ENCODE data around the gene NAAA.
"Not testable (repeated sequence)": the region's sequence is repeated elsewhere in the genome, so short reads cannot be mapped to it uniquely, and the experiment has no call there.

NAAA gene

GRCh38 chr4:75968084-75968483 is 27.3 kb upstream of the NAAA start (continued):
- TF ChIP-seq ZNF70 (CRISPR knock-in tag; IDR thresholded peaks at IDR 0.05) (no peak), TOX (CRISPR knock-in tag; IDR thresholded peaks at IDR 0.05; ENCODE audit: borderline replicate concordance) (no peak)

GRCh38 chr4:75963558-75963957 is 22.7 kb upstream of the NAAA start:
- no peak for ATAC-seq
- TF ChIP-seq ZFP30 (CRISPR knock-in tag; IDR thresholded peaks at IDR 0.05) (no peak), POU6F1 (CRISPR knock-in tag; IDR thresholded peaks at IDR 0.05; ENCODE audit: borderline replicate concordance, low read depth) (no peak), TOX (CRISPR knock-in tag; IDR thresholded peaks at IDR 0.05; ENCODE audit: borderline replicate concordance) (no peak), ZNF565 (CRISPR knock-in tag; conservative IDR thresholded peaks at IDR 0.05; ENCODE audit: low read depth) (no peak), TSHZ2 (CRISPR knock-in tag; IDR thresholded peaks at IDR 0.05) (no peak), SNAI2 (CRISPR knock-in tag; IDR thresholded peaks at IDR 0.05) (no peak), ARNTL (CRISPR knock-in tag; IDR thresholded peaks at IDR 0.05; ENCODE audit: borderline replicate concordance, low read depth) (no peak)

GRCh38 chr4:75962072-75962471 is 21.3 kb upstream of the NAAA start:
- TF ChIP-seq ZNF8 (CRISPR knock-in tag; IDR thresholded peaks at IDR 0.05), result peak; percentile 85
- not testable (repeated sequence) for ATAC-seq

GRCh38 chr4:75958546-75958945 is 17.7 kb upstream of the NAAA start:
- ATAC-seq, result not testable (repeated sequence)

- ATAC-seq, result not testable (repeated sequence)
These were observed 14.0 kb upstream of the NAAA start for GRCh38 chr4:75954811-75955210.

GRCh38 chr4:75953509-75953908 is 12.7 kb upstream of the NAAA start:
- ATAC-seq, result no peak
- no peak for TF ChIP-seq PPARA (CRISPR knock-in tag; IDR thresholded peaks at IDR 0.05; ENCODE audit: borderline replicate concordance)
- TF ChIP-seq CREB5 (CRISPR knock-in tag; IDR thresholded peaks at IDR 0.05; ENCODE audit: low read depth), result no peak
- no peak for TF ChIP-seq ARNTL (CRISPR knock-in tag; IDR thresholded peaks at IDR 0.05; ENCODE audit: borderline replicate concordance, low read depth)
- no peak for TF ChIP-seq OSR1 (CRISPR knock-in tag; IDR thresholded peaks at IDR 0.05)
- TF ChIP-seq RARB (CRISPR knock-in tag; IDR thresholded peaks at IDR 0.05), result no peak
- no peak for TF ChIP-seq ZNF8 (CRISPR knock-in tag; IDR thresholded peaks at IDR 0.05)
- no peak for TF ChIP-seq TOX (CRISPR knock-in tag; IDR thresholded peaks at IDR 0.05; ENCODE audit: borderline replicate concordance)
- no peak for TF ChIP-seq ZNF70 (CRISPR knock-in tag; IDR thresholded peaks at IDR 0.05)
- TF ChIP-seq TCF4 (CRISPR knock-in tag; IDR thresholded peaks at IDR 0.05; ENCODE audit: borderline replicate concordance), result no peak
- TF ChIP-seq ZC3H10 (CRISPR knock-in tag; IDR thresholded peaks at IDR 0.05), result no peak
- TF ChIP-seq BACH2 (CRISPR knock-in tag; IDR thresholded peaks at IDR 0.05; ENCODE audit: borderline replicate concordance), result no peak
- TF ChIP-seq GLIS3 (CRISPR knock-in tag; IDR thresholded peaks at IDR 0.05), result no peak
- TF ChIP-seq ESRRG (CRISPR knock-in tag; IDR thresholded peaks at IDR 0.05), result no peak
- no peak for TF ChIP-seq CSDC2 (CRISPR knock-in tag; IDR thresholded peaks at IDR 0.05)
- no peak for TF ChIP-seq ZNF565 (CRISPR knock-in tag; conservative IDR thresholded peaks at IDR 0.05; ENCODE audit: low read depth)
- TF ChIP-seq TSHZ2 (CRISPR knock-in tag; IDR thresholded peaks at IDR 0.05), result no peak
- TF ChIP-seq PATZ1 (CRISPR knock-in tag; IDR thresholded peaks at IDR 0.05; ENCODE audit: borderline replicate concordance), result no peak
- no peak for TF ChIP-seq SNAI2 (CRISPR knock-in tag; IDR thresholded peaks at IDR 0.05)
- TF ChIP-seq ZFP3 (CRISPR knock-in tag; IDR thresholded peaks at IDR 0.05), result no peak
- no peak for TF ChIP-seq ISL1 (CRISPR knock-in tag; IDR thresholded peaks at IDR 0.05)
